Measurements from ENCODE around the gene FBXL13.
"Not testable (repeated sequence)": the region's sequence is repeated elsewhere in the genome, so short reads cannot be mapped to it uniquely, and the experiment has no call there.

FBXL13 gene

DNA sequence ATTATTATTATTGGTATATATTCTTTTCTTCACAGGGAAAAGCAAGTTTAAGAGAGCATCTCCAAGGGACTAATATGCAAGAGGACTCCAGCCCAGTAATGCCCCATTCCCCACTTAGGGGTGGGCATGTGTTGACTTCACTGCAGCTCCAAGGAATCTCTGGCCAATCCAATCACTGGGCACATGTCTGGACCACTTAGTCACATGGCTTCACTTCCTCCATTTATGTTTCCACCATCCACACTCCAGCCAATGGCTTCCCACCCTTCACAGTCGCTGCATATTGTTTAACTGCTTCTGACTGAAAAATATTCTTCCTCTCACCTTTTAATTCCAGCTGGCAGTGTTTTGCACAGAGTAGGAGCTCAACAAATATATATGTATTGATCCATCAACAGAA is 43.6 kb downstream of the FBXL13 start:
- Histone ChIP-seq H3K36me3 (ENCODE audit: control insufficient read depth, insufficient read depth, low read length) (no peaks in the 10 kb centered on the region), H3K27me3 (ENCODE audit: control insufficient read depth, insufficient read depth, low read length) (no peaks in the 10 kb centered on the region), H3K27ac (ENCODE audit: low read depth, low read length) (no peak overlapping the region), H3K4me3 (ENCODE audit: low read depth, low read length) (no peak overlapping the region), H3K9ac (ENCODE audit: low read depth, low read length) (no peak overlapping the region), H3K4me1 (ENCODE audit: control insufficient read depth, insufficient read depth, low read length) (no peaks in the 10 kb centered on the region), H3K9me3 (ENCODE audit: control insufficient read depth, insufficient read depth, low read length) (no peaks in the 10 kb centered on the region)

DNA sequence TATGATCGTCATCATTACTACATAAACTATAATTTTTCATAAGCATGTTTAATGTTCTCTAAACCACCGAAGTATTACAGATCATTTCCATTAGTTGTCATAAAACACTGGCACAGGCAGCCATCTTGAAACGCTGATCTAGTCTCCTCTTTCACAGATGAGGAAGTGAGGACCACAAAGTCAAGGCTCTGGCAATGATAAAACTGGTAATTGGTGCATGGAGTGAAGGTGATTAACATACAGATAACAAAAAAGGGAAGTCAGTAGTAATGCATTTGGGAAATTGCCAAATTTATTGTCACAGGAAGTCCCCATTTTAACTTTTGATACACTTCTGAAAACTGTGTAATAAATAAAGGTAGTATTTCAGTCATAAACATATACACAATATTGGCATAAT is 49.3 kb downstream of the FBXL13 start:
- Histone ChIP-seq H3K9ac (ENCODE audit: low read depth, low read length) (no peak overlapping the region), H3K9me3 (ENCODE audit: control insufficient read depth, insufficient read depth, low read length) (no peaks in the 10 kb centered on the region), H3K36me3 (ENCODE audit: control insufficient read depth, insufficient read depth, low read length) (no peaks in the 10 kb centered on the region), H3K4me3 (ENCODE audit: low read depth, low read length) (no peak overlapping the region), H3K4me1 (ENCODE audit: control insufficient read depth, insufficient read depth, low read length) (no peaks in the 10 kb centered on the region), H3K27ac (ENCODE audit: low read depth, low read length) (no peak overlapping the region), H3K27me3 (ENCODE audit: control insufficient read depth, insufficient read depth, low read length) (no peaks in the 10 kb centered on the region)

GRCh38 chr7:103023578-103023977 is 51.0 kb downstream of the FBXL13 start:
- H3K27ac ChIP-seq (ENCODE audit: low read depth, low read length); H3K4me3 ChIP-seq (ENCODE audit: low read depth, low read length); H3K27me3 ChIP-seq (ENCODE audit: control insufficient read depth, insufficient read depth, low read length): not testable (repeated sequence)

DNA sequence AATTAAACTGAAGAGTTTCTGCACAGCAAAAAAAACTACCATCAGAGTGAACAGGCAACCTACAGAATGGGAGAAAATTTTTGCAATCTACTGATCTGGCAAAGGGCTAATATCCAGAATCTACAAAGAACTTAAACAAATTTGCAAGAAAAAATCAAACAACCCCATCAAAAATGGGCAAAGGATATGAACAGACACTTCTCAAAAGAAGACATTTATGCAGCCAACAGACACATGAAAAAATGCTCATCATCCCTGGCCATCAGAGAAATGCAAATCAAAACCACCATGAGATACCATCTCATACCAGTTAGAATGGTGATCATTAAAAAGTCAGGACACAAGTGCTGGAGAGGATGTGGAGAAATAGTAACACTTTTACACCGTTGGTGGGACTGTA is 53.1 kb downstream of the FBXL13 start:
- H3K27me3 ChIP-seq (ENCODE audit: control insufficient read depth, insufficient read depth, low read length); H3K9me3 ChIP-seq (ENCODE audit: control insufficient read depth, insufficient read depth, low read length); H3K36me3 ChIP-seq (ENCODE audit: control insufficient read depth, insufficient read depth, low read length); H3K9ac ChIP-seq (ENCODE audit: low read depth, low read length); H3K4me1 ChIP-seq (ENCODE audit: control insufficient read depth, insufficient read depth, low read length); H3K4me3 ChIP-seq (ENCODE audit: low read depth, low read length); H3K27ac ChIP-seq (ENCODE audit: low read depth, low read length): not testable (repeated sequence)

More at GRCh38 chr7:103023578-103023977, 51.0 kb downstream of the FBXL13 start:
- not testable (repeated sequence) for H3K36me3 ChIP-seq (ENCODE audit: control insufficient read depth, insufficient read depth, low read length); H3K9me3 ChIP-seq (ENCODE audit: control insufficient read depth, insufficient read depth, low read length); H3K4me1 ChIP-seq (ENCODE audit: control insufficient read depth, insufficient read depth, low read length); H3K9ac ChIP-seq (ENCODE audit: low read depth, low read length)

DNA sequence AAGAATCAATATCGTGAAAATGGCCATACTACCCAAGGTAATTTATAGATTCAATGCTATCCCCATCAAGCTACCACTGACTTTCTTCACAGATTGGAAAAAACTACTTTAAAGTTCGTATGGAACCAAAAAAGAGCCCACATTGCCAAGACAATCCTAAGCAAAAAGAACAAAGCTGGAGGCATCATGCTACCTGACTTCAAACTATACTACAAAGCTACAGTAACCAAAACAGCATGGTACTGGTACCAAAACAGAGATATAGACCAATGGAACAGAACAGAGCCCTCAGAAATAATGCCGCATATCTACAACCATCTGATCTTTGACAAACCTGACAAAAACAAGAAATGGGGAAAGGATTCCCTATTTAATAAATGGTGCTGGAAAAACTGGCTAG is 53.7 kb downstream of the FBXL13 start:
- not testable (repeated sequence) for H3K9me3 ChIP-seq (ENCODE audit: control insufficient read depth, insufficient read depth, low read length); H3K36me3 ChIP-seq (ENCODE audit: control insufficient read depth, insufficient read depth, low read length); H3K4me3 ChIP-seq (ENCODE audit: low read depth, low read length); H3K27ac ChIP-seq (ENCODE audit: low read depth, low read length); H3K4me1 ChIP-seq (ENCODE audit: control insufficient read depth, insufficient read depth, low read length); H3K27me3 ChIP-seq (ENCODE audit: control insufficient read depth, insufficient read depth, low read length); H3K9ac ChIP-seq (ENCODE audit: low read depth, low read length)

DNA sequence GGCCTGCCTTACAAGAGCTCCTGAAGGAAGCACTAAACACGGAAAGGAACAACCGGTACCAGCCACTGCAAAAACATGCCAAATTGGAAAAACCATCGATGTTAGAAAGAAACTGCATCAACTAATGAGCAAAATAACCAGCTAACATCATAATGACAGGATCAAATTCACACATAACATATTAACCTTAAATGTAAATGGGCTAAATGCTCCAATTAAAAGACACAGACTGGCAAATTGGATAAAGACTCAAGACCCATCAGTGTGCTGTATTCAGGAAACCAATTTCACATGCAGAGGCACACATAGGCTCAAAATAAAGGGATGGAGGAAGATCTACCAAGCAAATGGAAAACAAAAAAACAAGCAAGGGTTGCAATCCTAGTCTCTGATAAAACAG is 56.3 kb downstream of the FBXL13 start:
- H3K9me3 ChIP-seq (ENCODE audit: control insufficient read depth, insufficient read depth, low read length), result peaks cover 12% of the 10 kb centered on the region
- H3K27me3 ChIP-seq (ENCODE audit: control insufficient read depth, insufficient read depth, low read length); H3K4me1 ChIP-seq (ENCODE audit: control insufficient read depth, insufficient read depth, low read length); H3K4me3 ChIP-seq (ENCODE audit: low read depth, low read length); H3K27ac ChIP-seq (ENCODE audit: low read depth, low read length); H3K9ac ChIP-seq (ENCODE audit: low read depth, low read length); H3K36me3 ChIP-seq (ENCODE audit: control insufficient read depth, insufficient read depth, low read length): not testable (repeated sequence)

GRCh38 chr7:103011650-103012049 is 62.9 kb downstream of the FBXL13 start:
- H3K9ac ChIP-seq (ENCODE audit: low read depth, low read length), result no peak overlapping the region
- H3K27ac ChIP-seq (ENCODE audit: low read depth, low read length), result no peak overlapping the region
- H3K9me3 ChIP-seq (ENCODE audit: control insufficient read depth, insufficient read depth, low read length), result peaks cover 12% of the 10 kb centered on the region
- H3K4me1 ChIP-seq (ENCODE audit: control insufficient read depth, insufficient read depth, low read length), result no peaks in the 10 kb centered on the region
- H3K4me3 ChIP-seq (ENCODE audit: low read depth, low read length), result no peak overlapping the region
- H3K36me3 ChIP-seq (ENCODE audit: control insufficient read depth, insufficient read depth, low read length), result no peaks in the 10 kb centered on the region
- no peaks in the 10 kb centered on the region for H3K27me3 ChIP-seq (ENCODE audit: control insufficient read depth, insufficient read depth, low read length)

- H3K9me3 ChIP-seq (ENCODE audit: control insufficient read depth, insufficient read depth, low read length), result no peaks in the 10 kb centered on the region
- H3K4me1 ChIP-seq (ENCODE audit: control insufficient read depth, insufficient read depth, low read length), result no peaks in the 10 kb centered on the region
- no peak overlapping the region for H3K4me3 ChIP-seq (ENCODE audit: low read depth, low read length)
- no peak overlapping the region for H3K27ac ChIP-seq (ENCODE audit: low read depth, low read length)
- H3K27me3 ChIP-seq (ENCODE audit: control insufficient read depth, insufficient read depth, low read length), result no peaks in the 10 kb centered on the region
- H3K36me3 ChIP-seq (ENCODE audit: control insufficient read depth, insufficient read depth, low read length), result no peaks in the 10 kb centered on the region
- H3K9ac ChIP-seq (ENCODE audit: low read depth, low read length), result no peak overlapping the region
These were observed 64.4 kb downstream of the FBXL13 start for GRCh38 chr7:103010211-103010610.

DNA sequence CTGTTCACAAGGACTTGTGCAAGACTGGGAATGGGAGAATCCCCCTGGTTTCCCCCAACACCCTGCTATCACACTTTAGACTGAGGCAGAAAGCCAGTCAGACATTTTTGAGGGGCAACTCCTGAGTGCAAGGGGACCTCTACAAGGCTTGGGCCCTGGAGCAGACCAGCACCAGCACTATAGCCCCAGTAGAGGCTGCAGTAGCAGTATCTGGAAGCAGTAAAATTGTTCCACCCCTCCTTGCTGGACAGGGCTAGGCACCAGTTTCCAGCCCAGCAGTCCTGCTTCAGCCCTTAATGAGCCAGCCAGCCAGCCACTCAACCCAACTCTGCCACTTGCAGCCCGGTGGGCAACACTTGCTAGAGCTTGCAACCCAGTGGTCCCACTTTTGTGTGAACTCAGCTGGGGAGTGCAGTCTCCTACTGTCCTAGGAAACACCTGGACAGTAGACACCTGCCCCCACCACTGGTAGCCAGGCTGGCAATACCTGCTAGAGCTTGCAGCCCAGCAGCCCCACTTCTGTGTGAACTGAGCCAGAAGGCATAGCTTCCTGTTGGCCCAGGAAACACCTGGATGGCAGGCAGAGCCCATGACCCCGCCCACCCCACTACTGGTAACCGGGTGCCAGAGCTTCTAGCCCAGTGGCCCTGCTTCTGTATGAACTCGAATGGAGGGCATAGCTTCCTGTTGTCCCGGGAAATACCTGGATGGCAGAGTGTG is 65.0 kb downstream of the FBXL13 start:
- Histone ChIP-seq H3K9ac (ENCODE audit: low read depth, low read length) (no peak overlapping the region), H3K27me3 (ENCODE audit: control insufficient read depth, insufficient read depth, low read length) (no peaks in the 10 kb centered on the region), H3K4me1 (ENCODE audit: control insufficient read depth, insufficient read depth, low read length) (no peaks in the 10 kb centered on the region), H3K36me3 (ENCODE audit: control insufficient read depth, insufficient read depth, low read length) (no peaks in the 10 kb centered on the region), H3K27ac (ENCODE audit: low read depth, low read length) (no peak overlapping the region), H3K4me3 (ENCODE audit: low read depth, low read length) (no peak overlapping the region), H3K9me3 (ENCODE audit: control insufficient read depth, insufficient read depth, low read length) (no peaks in the 10 kb centered on the region)

- H3K27me3 ChIP-seq (ENCODE audit: control insufficient read depth, insufficient read depth, low read length), result no peaks in the 10 kb centered on the region
- H3K4me3 ChIP-seq (ENCODE audit: low read depth, low read length), result no peak overlapping the region
- no peak overlapping the region for H3K27ac ChIP-seq (ENCODE audit: low read depth, low read length)
- H3K36me3 ChIP-seq (ENCODE audit: control insufficient read depth, insufficient read depth, low read length), result no peaks in the 10 kb centered on the region
- no peak overlapping the region for H3K9ac ChIP-seq (ENCODE audit: low read depth, low read length)
- 0 out of 2 replicates have a peak, but pooled peaks cover 2% of the 10 kb centered on the region for H3K9me3 ChIP-seq (ENCODE audit: control insufficient read depth, insufficient read depth, low read length)
- H3K4me1 ChIP-seq (ENCODE audit: control insufficient read depth, insufficient read depth, low read length), result no peaks in the 10 kb centered on the region
These were observed 71.6 kb downstream of the FBXL13 start for GRCh38 chr7:103003004-103003403.

- no peaks in the 10 kb centered on the region for H3K27me3 ChIP-seq (ENCODE audit: control insufficient read depth, insufficient read depth, low read length)
- H3K9ac ChIP-seq (ENCODE audit: low read depth, low read length), result no peak overlapping the region
- H3K27ac ChIP-seq (ENCODE audit: low read depth, low read length), result no peak overlapping the region
- no peaks in the 10 kb centered on the region for H3K4me1 ChIP-seq (ENCODE audit: control insufficient read depth, insufficient read depth, low read length)
- H3K4me3 ChIP-seq (ENCODE audit: low read depth, low read length), result no peak overlapping the region
- H3K9me3 ChIP-seq (ENCODE audit: control insufficient read depth, insufficient read depth, low read length), result 0 out of 2 replicates have a peak, but pooled peaks cover 2% of the 10 kb centered on the region
- no peaks in the 10 kb centered on the region for H3K36me3 ChIP-seq (ENCODE audit: control insufficient read depth, insufficient read depth, low read length)
These were observed 73.4 kb downstream of the FBXL13 start for GRCh38 chr7:103001210-103001609.
